Measurements from ENCODE around the gene TNPO3. TPM values are rescaled to one million over a fixed set of nuclear protein-coding genes. Genes with fewer than 3 reads are reported as not detected.

TNPO3 gene
- total and polyA plus RNA-seq, 10 of the 15 experiments (the other 5 are each of a cell fraction or from before 2014, with no cell fraction given) = 17.6 to 91.8 (median 65.9) TPM

- TF ChIP-seq ZBTB40 (IDR thresholded peaks at IDR 0.05; ENCODE audit: borderline replicate concordance) (no peak), CHD4 (IDR thresholded peaks at IDR 0.05) (no peak), PRDM15 (CRISPR knock-in tag; IDR thresholded peaks at IDR 0.05) (no peak), PBX3 (IDR thresholded peaks at IDR 0.05; ENCODE audit: insufficient replicate concordance, low read depth, low read length) (no peak), FOS (IDR thresholded peaks at IDR 0.05; ENCODE audit: borderline replicate concordance, extremely low read depth, insufficient read length) (no peak), USF2 (IDR thresholded peaks at IDR 0.05; ENCODE audit: borderline replicate concordance, low read depth, low read length) (no peak; the same call in 1 of the 2 replicates), ETV6 (conservative IDR thresholded peaks at IDR 0.05 in 1 of 2, IDR thresholded peaks at IDR 0.05 in 1 of 2; ENCODE audit: borderline replicate concordance in 1 of 2, low read depth in 1 of 2) (peak in 1 of 2 experiments; percentile 53; a peak in 1 of 4 replicates), CUX1 (IDR thresholded peaks at IDR 0.05; ENCODE audit: insufficient replicate concordance, low read depth, low read length) (no peak), GATAD2B (conservative IDR thresholded peaks at IDR 0.05; ENCODE audit: low read depth) (peak; percentile 98), CHD2 (IDR thresholded peaks at IDR 0.05; ENCODE audit: borderline replicate concordance, low read depth, low read length) (peak; percentile 10; the same call in 1 of the 2 replicates), MEF2B (IDR thresholded peaks at IDR 0.05; ENCODE audit: partially characterized antibody, poor library complexity, severe bottlenecking) (peak; percentile 92)
Measured at GRCh38 chr7:128939075-128939860, 115.6 kb downstream of the TNPO3 start (continued).
